OCI-LY1 (cell line): ENCODE results near the gene LHFPL2.

Experiments
- CTCF ChIP-seq: fragments of 200-600 bp; sonication (generic), shearing (Covaris generic); IDR thresholded peaks from 2 replicates; pipeline ENCODE4 v1.5.1; 2017; ENCODE audit warnings: mild to moderate bottlenecking, antibody characterized with exemption, low read length, moderate library complexity, mixed read lengths
- EZH2 ChIP-seq: fragments of 200-600 bp; sonication (generic), shearing (Covaris generic); IDR thresholded peaks from 2 replicates; pipeline ENCODE4 v1.8.0; 2017; ENCODE audit warnings: borderline replicate concordance, mixed run types, mild to moderate bottlenecking, antibody characterized with exemption, low read length, moderate library complexity, mixed read lengths

GRCh38 chr5:78647351-78647818 is 1.2 kb downstream of the LHFPL2 start:
- TF ChIP-seq CTCF = no peak
- no peak for TF ChIP-seq EZH2
